ENCODE results near the gene OTUB1.

DNA sequence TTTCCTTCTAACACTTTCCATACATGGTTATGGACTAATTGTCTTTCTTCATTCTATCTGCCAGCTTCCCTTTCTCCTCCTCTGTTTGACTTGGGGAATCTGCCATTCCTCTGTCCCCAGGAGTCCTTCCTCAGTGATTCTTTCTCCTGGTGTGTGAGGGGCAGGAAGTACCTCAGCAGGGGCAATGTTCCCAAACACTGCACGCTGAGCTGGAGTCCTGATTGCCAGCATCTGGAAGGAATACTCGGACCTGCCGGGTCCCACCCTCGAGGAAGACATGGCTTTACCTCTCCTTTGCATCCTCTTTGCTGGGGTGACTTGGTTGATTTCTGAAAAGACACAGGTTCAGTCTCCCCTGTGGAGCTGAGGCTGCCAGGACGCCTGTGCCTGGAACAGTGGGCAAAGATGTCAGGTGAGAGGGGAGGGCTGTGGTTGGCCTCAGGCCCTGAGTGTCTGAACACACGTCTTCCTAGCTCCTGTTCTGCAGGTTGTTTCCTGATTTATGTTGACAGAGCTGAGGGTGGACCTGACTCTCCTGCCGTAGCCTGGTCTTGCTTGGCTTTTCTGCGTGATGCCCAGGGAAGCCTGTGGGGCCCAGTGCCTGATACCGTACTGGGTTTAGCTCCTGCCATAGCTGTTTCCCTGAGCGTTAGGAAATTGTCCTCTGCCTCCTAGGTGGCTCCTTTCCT lies 7.5 kb upstream of the OTUB1 start:
- TF ChIP-seq JUND (IDR thresholded peaks at IDR 0.05) (no peak), TCF7L2 (IDR thresholded peaks at IDR 0.05; ENCODE audit: borderline replicate concordance, extremely low read depth, insufficient read depth, insufficient read length) (no peak), SP1 (IDR thresholded peaks at IDR 0.05; ENCODE audit: low read depth) (no peak), EZH2phosphoT487 (IDR thresholded peaks at IDR 0.05; ENCODE audit: borderline replicate concordance) (no peak)
